Vagina (tissue), 2 donors: ENCODE results near the gene VWF.

Source experiments
- CTCF ChIP-seq, 3 experiments: fragments of 450-650 bp in 2 of 3; fragments of 200-600 bp in 1 of 3; sonication (generic) in 1 of 3; IDR thresholded peaks; one replicate each; pipeline ENCODE4 v1.5.1; 2017 to 2019; ENCODE audit warnings: antibody characterized with exemption in 3 of 3, mild to moderate bottlenecking in 2 of 3, moderate library complexity in 2 of 3
- POLR2A ChIP-seq, 2 donors: fragments of 450-650 bp; IDR thresholded peaks; one replicate each; pipeline ENCODE4 v1.6.1; 2017; ENCODE audit warnings: antibody characterized with exemption in 2 of 2, mild to moderate bottlenecking in 2 of 2, moderate library complexity in 2 of 2

DNA sequence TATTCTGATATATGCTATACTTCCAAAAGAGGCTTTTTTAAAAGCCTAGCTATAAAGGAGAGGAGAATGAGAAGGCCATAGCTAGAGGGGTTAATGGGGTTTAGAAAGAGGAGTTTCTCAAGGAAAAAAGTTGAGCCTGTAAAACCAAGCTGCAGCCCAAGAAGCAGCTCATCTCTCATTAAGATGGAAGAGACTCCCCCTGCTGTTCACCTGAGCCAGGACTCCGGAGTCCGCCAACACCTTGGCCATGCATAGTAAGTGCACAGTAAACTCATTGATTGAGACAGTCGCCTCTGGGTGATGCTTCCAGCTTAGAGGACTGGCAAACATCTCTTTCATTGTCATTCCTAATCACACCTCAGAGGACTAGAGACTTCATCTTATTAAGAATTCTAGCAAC lies 225.6 kb downstream of the VWF start:
- TF ChIP-seq CTCF (IDR thresholded peaks at IDR 0.05) = no peak
- no peak for TF ChIP-seq POLR2A (IDR thresholded peaks at IDR 0.05)
